GM19193 (cell line): ENCODE results near the gene NFKBIA.

Experiments used
- POLR2A ChIP-seq: IDR thresholded peaks from 4 replicates; pipeline ENCODE4 v1.6.1; 2011; ENCODE audit not compliant: insufficient read depth, insufficient read length; ENCODE audit errors: extremely low read depth

Gene NFKBIA

DNA sequence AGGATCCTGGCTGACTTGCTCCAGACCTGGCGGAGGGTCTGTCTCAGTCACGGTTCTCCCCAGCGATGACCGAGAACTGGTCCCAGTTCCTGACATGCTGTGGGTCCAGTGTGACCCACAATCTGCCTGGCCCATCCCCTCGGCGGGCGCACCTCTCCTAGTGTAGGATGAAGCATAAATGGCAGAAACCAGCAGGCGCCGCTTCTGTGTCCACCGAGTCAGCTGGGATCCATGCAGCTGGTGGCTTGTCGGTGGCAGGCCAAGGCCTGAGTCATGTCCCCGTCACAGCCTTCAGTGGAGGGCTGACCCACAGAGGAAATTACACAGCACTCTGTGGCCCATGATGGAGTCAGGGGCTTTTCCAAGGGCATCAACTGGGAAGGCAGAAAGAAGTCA lies 38.5 kb downstream of the NFKBIA start:
- TF ChIP-seq POLR2A = no peak

DNA sequence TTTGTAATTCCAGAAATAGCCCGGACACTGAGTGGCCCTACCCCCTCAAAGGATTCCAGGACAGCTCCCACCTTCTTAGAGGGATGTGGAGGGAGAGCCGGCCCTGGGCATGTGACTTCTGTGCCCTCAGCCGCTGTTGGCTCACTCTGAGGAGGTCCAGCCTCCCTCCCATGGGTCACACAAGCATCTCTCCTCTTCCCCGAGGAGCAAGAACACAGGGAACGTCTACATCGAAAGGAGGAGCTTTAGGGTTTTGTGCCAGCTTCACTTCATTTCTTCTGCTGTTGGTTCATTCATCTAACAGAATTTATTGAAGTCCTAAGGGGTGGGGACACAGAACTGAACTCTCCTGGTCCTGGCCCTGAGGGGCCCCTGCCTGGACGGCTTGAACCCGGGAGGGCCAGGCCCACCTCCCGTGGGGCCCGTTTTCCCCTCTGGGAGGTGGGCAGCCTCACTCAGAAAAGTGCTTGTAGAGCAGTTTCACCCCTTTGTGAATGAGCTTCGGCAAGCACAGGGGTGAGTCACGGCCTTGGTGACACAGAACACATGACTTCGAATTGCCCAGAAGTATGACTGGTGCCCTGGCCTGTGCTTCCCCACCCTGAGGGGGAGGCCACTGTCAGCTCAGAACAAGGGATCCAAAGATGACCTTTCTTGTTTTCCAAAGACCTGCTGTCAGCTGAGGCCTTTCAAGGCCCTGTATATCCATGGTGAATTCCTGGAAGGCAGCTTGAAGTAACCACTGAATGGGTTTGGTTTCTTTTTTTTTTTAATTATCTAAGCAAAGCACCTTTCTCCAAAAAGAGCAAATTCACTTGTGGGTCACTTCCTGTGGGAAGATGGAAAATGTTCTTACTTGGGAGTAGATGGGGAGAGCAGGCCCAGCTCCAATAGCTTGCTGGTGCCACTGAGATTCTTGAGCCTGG lies 39.2 kb downstream of the NFKBIA start:
- TF ChIP-seq POLR2A = no peak

GRCh38 chr14:35362911-35363374 lies 41.6 kb downstream of the NFKBIA start:
- TF ChIP-seq POLR2A = no peak

DNA sequence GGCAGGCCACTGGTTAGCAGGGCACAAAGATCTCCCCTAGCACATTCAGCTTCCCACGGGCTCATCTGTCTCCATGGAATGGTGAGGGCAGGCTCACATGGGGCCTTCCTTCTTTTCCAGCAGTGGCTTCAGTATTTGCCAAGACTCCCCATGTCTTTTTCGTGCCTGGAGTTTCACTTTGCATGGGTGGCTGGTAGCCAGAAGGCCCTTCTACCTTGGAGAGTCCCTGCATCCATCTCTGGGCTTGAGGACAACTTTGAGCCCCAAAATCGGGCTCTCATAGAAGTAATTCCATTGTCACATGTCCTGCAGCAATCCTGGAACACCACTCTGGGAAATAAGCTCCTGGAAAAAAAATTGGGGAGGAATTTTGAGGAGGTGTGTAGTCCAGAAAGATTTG lies 42.1 kb downstream of the NFKBIA start:
- no peak for TF ChIP-seq POLR2A

GRCh38 chr14:35361141-35361480 lies 43.4 kb downstream of the NFKBIA start:
- no peak for TF ChIP-seq POLR2A

DNA sequence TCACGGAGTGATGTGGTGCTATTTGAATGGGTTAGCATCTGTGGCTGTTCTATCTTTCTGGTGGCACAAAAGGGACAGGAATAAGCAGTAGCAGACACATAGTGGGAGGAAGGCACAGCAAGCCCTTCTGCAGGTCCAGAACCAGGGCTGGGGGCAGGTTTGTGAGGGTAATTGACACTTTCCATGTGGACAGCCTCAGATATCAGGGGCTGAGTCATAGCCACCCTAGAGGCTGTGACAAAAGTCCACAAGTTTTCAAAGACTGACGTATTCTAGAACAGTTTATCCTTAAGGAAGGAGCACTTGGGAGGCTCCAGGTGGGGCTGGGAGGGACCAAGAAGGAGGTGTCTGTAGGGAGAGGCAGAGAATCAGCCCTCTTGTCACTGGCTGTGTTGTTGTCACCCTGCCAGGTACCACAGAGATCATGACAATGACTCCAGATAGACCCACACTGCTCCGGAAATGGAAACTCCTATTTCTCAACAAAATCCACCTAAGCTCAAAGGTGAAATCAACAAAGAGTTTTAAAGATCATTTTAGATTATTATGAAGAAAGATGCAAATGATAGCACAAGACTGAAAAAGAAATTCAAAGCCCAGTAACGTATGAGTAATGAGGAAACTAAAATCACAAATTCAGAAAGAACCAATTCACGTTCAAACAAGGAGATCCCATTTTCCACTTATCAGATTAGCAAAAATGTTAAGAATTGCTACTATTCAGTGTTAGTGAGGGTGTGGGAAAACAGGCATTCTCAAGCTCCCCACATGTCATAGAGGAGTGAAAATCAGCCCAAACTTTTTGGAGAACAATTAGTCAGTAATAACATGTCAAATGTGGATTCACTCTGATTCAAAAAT lies 48.3 kb downstream of the NFKBIA start:
- TF ChIP-seq POLR2A = no peak

GRCh38 chr14:35353409-35354172 lies 51.0 kb downstream of the NFKBIA start:
- no peak for TF ChIP-seq POLR2A

GRCh38 chr14:35352274-35353233 lies 52.0 kb downstream of the NFKBIA start:
- no peak for TF ChIP-seq POLR2A

DNA sequence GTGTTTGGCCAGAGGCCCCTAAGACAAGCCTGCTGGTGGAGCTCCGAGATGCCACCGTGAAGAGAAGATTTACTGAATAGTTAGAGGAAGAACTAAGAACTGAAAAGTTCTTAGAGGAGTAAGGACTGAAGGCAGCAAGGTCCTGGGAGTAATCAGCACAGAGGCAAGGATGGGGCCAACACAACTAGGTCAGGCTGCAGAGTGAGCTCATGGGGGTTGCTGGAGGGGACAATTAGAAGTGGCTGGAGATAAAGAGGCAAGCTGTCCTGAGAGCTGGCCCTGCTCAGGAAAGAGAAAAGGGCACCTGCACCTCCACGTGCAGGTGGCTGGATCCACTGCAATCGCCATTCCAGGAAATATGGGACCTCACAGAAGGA lies 52.7 kb downstream of the NFKBIA start:
- no peak for TF ChIP-seq POLR2A
